ENCODE measurements around the gene FHIT.

DNA sequence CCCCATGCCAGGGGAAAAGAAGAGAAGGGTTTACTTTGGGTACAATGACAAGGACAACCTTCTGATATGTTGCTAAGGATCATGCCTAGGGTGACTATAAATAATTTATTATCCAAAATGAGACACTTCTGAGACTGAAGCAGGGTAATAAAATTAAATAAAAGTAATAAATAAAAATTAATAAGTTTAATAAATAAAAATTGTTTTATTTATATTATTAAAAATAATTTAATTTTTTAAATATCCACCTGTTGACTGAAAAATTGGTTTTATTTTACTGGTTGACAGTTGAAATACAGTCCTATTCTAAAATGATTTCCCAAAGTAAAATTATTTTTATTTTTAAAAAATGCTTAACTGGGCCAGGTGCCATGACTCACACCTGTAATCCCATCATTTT lies 102.0 kb downstream of the FHIT start:
- TF ChIP-seq, protein P1, sequence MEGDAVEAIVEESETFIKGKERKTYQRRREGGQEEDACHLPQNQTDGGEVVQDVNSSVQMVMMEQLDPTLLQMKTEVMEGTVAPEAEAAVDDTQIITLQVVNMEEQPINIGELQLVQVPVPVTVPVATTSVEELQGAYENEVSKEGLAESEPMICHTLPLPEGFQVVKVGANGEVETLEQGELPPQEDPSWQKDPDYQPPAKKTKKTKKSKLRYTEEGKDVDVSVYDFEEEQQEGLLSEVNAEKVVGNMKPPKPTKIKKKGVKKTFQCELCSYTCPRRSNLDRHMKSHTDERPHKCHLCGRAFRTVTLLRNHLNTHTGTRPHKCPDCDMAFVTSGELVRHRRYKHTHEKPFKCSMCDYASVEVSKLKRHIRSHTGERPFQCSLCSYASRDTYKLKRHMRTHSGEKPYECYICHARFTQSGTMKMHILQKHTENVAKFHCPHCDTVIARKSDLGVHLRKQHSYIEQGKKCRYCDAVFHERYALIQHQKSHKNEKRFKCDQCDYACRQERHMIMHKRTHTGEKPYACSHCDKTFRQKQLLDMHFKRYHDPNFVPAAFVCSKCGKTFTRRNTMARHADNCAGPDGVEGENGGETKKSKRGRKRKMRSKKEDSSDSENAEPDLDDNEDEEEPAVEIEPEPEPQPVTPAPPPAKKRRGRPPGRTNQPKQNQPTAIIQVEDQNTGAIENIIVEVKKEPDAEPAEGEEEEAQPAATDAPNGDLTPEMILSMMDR (IDR thresholded peaks at IDR 0.05): no peak
- TF ChIP-seq POLR2A (IDR thresholded peaks at IDR 0.05): no peak

Measured in ovary (tissue), 3 donors.